Hematopoietic multipotent progenitor cell (in vitro differentiated cells): ENCODE data around the gene DPP6. TPM values are rescaled to one million over a fixed set of nuclear protein-coding genes. Genes with fewer than 3 reads are reported as not detected.

Experiments
- DNase-seq, 3 donors: peaks; one replicate each; pipeline ENCODE4 v3.0.0-alpha.2; 2011 to 2015; ENCODE audit warnings: low read depth in 2 of 3, low spot score in 2 of 3
- total RNA-seq: library from RNA; depleted of rRNA; stranded (reverse); fragments of >200 nt; gene quantifications from one replicate; pipeline ENCODE4 v1.2.3, GENCODE V29; 2012

DPP6 gene
- total RNA-seq, 1 donor: 0.27 TPM

DNA sequence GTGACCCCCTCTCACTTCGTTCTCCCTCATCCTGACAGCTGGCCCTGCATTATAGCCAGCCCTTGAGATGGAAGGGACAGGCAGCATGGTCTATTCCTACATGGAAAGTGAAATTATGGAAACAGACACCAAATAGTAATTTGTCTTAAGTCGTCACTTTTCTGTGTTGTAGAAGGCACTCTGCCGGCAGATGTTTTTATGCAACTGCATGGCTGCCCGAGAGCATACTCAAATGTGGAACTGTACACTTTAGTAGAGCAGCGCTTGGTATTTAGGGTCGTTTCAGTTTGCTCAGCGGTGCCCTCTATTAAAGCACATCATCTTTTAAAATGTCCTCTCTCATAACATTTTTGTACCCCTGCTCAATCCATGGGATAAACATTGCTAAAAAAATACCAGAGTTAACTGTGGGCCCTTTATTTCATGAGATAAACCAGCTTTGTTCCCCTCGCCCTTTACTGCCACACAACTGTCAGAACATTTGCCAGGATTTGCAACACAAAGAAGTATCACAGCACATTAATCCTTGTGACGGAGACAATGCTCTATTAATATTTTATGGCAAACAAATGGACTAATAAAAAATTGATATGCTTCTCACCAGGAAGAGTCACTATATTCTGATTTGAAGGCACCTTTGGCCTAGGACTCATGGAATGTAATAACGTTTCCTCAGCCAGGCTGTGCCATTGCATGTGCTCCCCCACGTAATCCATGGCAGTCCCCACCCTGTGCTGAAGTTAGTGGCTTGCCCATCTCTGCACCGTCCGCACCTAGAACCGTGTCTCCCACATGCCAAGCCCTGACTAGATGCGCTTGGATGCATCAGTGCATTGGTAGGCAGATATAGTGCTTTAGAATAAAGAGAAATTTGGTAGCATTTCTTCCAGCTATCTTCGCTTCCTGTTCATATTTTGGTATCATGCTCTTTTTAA, 729.4 kb downstream of the DPP6 start:
- no peak for DNase-seq

DNA sequence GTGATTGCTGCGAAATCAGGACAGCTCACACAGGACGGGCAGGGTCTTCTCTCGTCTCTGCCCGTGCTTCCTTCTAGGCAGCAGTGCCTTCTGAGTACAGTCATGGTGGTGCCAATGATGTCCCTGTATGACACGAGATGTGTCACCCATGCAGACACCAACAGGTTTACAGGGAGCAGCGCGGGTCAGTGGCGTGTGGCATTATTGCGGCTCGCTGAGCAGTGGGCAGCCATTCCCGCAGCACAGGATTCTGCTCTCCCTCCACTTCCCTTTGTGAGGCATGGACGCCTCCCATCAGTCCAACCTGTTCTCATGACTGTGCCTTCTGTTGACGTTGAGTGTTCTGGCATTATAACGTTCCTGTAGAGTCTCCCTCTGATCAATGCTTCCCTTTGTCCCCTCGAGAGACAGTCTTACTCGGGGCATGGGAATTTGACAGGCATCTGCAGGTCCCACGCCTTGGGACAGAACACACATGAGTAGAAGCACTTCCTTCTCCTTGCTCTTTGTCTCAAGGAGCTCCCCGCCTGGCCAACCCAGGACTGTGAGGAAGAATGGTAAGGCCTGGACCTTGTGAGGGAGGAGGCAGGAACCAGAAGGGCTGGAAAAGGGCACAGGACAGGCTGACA, 731.2 kb downstream of the DPP6 start:
- no peak for DNase-seq

DNA sequence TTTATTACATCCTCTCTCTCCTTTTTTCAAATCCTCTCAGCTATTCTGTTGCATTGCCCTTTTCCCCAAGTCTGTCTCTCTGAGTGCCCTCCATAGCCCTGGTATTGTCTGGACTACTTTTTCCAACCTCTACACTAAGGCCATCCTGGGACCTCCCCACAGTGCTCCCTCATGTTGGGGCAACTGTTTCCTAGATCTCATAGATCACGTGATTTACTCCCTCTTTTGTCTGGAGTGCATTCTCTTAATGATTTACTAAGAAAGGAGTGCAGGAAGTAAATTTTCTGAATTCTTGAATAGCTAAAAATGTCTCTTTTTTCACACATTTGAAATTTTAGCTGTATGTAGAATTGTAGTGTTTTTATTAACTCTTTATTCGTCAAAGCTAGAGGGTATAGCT, 733.7 kb downstream of the DPP6 start:
- DNase-seq: no peak

DNA sequence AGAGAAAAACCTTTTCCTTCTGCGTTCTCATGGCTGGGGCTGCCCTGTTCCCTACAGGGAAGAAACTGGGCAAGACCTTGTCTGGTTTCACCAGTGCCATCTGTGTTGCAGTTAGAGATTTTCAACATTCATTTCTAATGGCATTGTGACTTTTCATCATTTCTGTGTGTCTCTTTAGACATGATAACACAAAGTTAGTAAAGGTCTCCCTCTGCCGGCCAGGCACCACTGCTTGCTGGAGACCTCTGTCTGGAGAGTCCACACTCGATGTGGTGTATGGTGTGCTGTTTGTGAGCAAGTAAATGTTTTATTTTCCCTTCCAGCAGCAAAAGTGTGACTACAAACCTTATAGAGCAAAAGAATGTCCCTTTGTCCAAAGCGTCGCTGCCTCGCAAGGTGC, 737.2 kb downstream of the DPP6 start:
- no peak for DNase-seq

GRCh38 chr7:154791611-154792010, 739.4 kb downstream of the DPP6 start:
- no peak for DNase-seq

DNA sequence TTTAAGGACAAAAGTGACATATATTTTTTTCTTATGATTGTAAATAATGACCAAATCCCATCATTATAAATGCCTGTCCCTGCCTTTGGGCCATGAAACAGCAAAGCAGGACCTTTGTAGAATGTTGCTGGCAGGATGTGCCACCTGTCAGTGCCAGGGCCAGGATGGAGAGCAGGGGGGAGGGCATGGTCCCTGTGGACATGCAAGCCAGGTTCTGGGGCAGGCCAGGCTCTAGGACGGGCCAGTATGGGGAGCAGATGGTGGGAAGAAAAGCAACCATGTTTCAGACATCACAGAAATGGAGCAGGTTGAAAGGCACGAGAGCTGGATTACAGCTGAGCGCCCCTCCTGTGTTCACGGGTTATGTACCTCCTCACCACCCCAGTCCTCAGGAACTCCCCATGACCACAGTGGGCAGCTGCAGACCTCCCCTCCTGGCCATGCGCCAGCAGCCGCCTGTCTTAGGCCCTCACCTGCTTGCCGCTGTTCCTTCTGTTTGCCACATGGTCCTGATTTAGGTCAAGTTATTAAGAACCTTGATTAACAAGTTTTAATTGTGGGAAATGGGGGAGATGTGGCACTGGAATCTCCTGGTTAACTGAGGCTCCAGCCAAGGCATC, 740.3 kb downstream of the DPP6 start:
- DNase-seq: no peak

DNA sequence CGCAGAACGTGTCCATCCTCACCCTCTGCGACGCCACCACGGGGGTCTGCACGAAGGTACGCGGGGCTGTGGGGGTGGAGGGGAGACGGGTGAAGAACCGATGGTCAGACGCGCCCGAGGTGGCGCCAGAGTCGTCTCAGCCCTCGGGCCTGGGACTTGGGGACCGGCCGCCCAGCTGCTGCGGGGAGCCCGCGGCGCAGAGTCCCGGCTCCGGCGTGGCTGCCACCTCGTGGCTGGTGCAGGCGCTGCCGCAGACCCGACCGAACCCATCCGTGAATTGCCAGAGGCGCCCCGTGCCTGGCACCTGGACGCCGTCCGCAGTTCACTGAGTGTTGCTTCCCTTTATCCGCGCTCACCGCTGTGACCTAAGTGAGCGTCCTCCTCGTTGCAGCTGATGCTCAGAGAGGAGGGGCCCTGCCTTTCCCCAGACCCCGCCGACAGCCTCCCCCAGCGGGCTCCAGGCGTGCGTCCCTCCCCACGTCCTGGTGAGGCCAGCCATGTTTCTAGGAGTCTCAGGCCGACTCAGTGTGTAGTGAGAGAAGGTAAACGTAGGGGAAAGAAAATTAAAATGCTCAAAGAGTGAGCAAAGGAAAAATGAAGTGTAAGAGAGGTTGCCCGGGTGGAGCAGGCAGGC, 742.1 kb downstream of the DPP6 start:
- peak in 1 of 3 donors; percentile 6 for DNase-seq

- DNase-seq: no peak
These were observed 742.8 kb downstream of the DPP6 start for GRCh38 chr7:154795014-154795413.

DNA sequence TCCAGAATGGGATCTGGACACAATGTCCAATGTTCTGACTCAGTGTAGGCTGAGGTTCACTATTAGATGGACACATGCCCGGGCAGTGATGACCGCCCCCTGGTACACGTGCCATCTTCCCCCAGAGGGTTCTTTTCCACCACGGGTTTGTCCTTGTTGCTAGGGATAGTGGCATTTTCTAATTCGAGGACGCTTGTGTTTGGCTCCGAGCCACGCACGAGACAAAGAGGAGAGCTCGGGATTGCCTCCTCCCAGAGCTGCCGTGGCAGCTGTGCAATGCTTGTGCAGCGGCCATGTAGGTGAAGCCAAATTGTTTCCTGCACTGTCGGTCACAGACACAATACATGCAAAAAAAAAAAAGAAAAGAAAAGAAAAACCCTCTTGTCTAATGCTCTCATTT, 743.2 kb downstream of the DPP6 start:
- no peak for DNase-seq

- no peak for DNase-seq
These were observed 752.3 kb downstream of the DPP6 start for GRCh38 chr7:154804449-154804848.

DNA sequence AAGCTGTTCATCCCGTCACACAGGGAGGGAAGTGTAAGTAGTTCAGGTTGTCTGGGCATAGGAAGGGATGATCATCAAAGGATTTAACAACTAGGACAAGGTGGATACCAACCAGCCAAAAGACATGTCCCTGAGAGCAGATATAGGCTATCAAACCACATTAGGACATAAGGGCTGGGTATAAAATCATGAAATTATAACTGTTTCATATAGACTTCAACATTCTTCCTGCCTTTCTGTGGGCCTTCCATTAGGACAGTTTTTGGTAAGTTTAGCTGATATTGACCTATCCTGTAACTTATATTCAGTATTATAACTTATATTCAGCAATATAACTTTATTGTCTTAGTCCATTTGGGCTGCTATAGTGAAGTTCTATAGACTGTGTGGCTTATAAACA, 759.8 kb downstream of the DPP6 start:
- DNase-seq: no peak

GRCh38 chr7:154817224-154817896, 765.2 kb downstream of the DPP6 start:
- no peak for DNase-seq

- no peak for DNase-seq
These were observed 774.8 kb downstream of the DPP6 start for GRCh38 chr7:154827007-154827406.

DNA sequence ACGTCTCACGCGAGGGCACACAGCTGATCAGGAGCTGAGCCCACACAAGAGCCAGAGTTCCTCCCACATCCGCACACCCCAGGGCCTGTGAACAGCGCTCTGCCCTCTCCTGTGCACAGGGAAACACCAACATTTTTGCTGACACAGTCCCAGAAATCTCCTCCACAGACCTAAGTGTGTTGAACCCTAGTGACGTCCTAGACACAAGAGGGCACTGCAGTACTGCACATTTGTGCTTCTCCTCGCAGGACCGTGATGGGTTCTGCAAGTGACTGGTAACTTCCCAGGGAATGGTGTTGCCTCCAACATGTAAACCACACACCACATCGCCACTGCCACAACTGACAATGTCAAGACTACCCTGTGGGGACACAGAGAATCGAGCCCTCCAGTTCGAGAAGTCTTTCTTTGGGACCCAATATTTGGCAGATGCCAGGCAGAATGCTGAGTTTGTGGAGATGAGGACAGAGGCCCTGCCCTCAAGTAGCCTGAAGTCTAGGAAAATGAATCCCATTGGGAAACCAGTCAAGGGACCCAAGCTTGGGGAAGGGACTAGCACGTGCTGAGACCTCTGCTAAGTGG, 780.5 kb downstream of the DPP6 start:
- DNase-seq: no peak

DNA sequence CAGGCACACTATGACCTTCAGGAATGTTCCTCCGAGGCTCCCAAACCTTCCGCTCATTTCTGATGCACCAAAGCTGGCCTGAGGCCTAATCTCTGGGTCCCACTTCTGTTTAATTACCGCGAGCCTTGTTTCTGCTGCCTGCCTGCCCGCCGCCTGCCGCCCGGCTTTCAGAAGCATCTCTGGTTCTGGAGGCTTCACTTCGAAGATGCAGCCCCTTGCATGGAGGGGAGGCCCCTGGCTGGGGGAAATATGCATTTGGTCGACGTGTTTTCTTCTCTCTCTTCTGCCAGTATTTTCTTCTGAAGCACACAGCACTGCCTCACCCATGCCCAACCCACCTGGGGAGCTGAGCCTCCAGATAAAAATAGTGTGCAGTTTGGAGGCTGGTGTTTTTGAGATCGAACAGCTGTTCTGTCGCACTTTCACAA, 783.8 kb downstream of the DPP6 start:
- DNase-seq: no peak

DNA sequence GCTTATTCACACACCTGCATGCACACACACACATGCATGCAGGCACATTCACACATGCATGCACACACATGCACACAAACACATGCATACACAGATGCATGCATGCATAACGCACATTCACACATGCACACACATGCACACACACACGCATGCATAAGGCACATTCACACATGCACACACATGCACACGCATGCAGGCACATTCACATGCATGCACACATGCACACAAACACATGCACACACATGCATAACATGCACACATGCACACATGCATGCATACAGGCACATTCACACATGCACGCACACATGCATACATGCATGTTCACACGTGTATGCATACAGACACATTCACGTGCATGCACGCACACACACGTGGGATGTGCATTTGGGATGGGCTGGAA, 784.9 kb downstream of the DPP6 start:
- DNase-seq: no peak

DNA sequence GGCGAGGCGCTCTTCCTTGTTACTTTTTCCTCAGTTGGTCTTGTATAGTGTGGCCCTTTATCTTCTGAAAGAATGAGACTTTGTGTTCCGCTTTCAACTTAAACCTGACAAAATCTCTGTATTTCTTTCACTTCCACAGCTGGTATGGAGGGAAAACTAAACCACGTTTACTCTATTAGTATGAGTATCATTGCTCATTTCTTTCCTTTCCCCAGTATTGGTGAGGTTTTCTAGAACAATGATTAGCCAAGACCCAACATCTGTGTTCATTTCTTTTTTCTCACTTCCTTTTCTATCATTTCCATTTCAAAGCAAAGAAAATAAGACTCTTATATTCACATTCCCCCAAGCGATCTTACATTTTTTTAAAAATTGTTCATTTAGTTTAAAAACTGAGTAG, 785.4 kb downstream of the DPP6 start:
- DNase-seq: no peak

DNA sequence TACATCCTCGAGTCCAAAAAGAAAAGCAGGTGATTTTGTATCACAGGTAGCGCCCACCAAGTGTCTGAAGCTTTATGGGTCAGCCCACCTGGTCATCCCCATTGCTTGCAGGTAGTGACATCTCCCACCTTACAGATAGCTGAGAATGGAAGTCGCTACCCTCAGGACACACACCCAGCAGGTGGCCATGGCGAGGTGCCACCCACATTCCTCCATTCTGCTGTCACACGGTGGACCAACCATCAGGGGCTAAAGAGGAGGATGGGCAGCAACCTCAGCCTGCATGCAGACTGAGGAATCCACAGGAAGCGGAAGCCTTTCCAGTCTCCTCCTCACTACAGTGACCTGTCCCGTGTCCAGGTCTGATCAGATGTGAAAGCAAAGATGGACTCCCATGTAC, 787.9 kb downstream of the DPP6 start:
- DNase-seq: no peak

DNA sequence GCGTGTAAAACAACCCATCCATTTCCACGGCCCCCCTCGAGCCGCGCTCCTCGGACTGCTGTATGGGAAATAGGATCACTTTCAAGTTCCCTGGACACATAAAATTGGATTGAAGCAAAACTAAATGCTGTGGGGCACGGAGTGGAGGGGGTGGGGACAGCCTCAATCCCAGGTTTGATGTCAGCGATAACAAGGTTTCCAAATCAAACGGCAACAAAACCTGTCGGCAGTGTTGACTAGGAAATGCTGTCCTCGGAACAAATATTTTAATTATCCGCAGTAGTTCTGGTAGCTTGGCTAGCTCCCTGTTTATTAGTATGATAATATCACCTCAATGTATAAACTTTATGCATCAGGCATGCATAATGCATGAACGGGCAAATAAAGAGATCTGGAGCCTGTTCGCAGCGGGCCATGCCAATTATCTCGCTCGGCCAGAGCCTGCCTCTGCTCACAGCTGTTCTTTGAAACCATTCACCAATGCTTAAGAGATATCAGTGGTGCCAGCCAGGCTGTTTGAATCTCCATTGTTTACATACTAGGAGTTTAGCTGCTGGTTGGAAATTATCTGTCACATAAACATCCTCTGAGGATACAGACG, 789.6 kb downstream of the DPP6 start:
- DNase-seq: no peak

DNA sequence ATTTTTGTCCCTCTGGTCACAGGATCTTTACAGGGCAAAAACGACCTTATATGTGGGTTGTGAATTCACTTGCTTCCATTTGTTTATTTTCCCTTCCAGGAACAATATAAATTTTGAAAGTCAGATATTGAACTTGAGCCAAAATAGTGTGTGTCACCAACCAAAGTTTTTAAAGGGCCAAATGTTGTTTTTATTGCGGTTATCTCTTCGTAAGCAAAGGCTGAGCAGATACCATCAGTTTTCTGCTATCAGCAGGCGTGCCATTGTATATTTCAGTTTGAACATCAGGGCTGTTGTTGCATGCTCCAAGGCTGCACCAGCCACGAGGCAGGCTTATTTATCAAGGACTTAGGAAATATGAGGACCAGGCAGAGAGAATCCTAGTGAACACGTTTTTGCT, 790.4 kb downstream of the DPP6 start:
- no peak for DNase-seq
